ENCODE measurements around the gene MAP3K2.

DNA sequence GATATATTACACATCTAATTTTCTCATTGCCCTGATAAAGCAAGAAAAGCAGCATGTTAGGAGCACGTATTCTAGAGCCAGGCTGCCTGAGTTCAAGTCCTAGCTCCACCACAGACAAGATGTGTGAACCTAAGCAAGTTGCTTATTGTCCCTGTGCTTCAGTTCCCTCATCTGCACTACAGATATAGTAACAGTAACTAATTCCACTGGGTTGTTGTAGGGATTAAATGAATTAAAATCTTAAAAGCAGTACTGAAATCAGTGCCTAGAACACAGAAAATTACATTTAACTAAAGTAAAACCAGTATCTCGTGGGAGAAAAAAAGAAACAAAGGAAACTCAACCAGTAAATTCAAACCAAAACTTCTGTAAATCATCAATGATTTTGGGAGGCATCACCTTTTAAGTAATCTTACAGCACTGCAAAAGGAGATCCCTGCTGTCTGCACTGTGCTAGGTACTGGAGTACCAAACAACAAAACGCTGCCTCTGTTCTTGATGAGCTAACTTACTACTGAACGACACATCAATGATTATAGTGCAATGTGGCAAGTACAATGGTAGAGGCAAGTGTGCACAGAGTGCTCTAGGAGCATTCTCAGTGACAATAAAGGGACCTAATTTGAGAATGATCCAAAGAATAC, 7.9 kb downstream of the MAP3K2 start:
- no peak for TF ChIP-seq POLR2A (IDR thresholded peaks at IDR 0.05)
- no peak for TF ChIP-seq CTCF (IDR thresholded peaks at IDR 0.05 in 4 of 5, conservative IDR thresholded peaks at IDR 0.05 in 1 of 5)

Data from gastrocnemius medialis (tissue), 4 donors.